Measurements from ENCODE around the gene ZNF423.

The ZNF423 gene

DNA sequence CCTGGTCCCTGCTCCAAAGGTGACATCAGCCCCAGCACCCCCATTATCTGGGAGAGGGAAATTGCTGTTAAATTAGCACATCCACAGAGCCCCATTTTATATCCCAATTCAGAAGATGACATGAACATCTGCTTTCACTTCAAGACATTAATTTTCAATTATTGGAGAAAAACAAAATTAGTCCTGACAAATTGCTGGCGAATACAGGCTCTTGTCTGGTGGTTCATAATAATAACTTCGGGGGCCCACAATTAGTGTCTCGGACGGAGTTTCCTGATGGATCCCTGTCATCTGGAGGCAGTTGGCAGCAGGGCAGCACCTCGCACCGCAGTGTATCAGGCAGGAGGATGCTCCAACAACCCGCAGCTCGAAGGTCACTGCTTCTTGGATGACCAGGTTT, 7.4 kb downstream of the ZNF423 start:
- no peak for DNase-seq

DNA sequence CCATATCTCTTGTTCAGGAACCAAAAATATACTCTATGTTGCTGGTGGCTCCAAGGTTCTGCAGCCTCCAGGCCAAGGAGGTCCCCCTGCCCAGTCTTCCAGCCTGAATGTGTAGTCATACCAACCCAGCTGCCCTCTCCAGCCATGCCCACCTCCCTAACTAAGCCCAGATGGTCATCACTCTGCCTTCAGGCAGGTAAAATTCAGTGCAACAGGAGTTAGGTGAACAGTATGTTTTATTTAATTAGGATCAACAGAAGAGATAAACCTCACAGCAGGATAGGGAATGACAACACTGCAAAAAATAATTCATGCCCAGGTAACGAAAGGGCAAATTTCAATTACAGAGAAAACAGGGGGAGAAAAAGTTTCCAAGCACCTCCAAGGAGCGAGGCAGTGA, 9.1 kb downstream of the ZNF423 start:
- DNase-seq = no peak

DNA sequence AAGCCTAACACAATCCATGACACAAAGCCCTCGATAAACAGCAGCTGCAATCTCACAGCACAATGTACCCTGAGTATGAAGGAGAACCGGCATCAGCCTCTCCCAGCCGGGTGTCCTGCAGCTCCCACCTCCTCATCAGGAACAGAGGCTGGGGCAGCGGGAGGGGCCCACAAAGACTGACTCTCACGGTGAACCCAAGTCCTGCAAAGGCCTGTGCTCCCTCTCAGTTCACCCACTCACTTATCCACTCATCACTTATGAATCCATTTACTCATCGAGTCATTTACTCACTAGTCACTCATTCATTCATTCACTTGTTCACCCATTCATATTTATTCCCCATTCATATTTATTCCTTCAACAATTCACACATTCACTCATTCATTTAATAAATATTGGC, 11.6 kb downstream of the ZNF423 start:
- DNase-seq = no peak

DNA sequence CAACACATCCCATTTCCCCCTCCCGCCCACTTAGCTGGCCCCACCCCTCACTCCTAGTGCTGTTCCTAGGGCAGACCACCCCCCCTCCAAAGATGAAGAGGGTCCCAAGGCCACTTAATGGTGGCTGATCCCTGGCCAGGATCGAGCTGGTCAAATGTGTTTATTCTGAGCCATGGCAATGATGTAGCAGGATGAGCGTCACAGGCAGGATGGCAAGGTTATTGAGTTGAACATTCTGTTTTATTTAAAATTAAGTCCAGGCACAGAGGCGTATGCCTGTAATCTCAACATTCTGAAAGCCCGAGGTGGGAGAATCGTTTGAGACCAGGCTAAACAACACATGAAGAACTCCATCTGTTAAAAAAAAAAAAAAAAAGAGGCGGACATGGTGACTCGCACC, 12.2 kb downstream of the ZNF423 start:
- no peak for DNase-seq

DNA sequence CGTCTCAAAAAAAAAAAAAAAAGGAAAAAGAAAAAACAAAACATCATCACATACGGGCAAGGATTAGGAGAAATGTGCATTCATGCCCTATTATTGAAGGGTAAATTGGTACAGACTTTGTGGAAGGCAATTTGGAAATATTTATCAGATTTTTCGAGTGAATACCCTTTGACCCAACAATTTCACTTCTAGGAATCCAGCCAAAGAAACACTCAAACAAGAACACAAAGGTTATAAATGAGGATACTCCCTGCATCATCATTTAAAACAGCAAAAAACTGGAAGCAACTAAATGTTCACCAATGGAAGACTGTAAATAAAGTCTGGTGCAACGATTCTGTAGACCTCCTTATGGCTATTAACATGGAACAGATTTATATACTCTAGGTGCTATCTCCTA, 12.9 kb downstream of the ZNF423 start:
- DNase-seq = no peak

DNA sequence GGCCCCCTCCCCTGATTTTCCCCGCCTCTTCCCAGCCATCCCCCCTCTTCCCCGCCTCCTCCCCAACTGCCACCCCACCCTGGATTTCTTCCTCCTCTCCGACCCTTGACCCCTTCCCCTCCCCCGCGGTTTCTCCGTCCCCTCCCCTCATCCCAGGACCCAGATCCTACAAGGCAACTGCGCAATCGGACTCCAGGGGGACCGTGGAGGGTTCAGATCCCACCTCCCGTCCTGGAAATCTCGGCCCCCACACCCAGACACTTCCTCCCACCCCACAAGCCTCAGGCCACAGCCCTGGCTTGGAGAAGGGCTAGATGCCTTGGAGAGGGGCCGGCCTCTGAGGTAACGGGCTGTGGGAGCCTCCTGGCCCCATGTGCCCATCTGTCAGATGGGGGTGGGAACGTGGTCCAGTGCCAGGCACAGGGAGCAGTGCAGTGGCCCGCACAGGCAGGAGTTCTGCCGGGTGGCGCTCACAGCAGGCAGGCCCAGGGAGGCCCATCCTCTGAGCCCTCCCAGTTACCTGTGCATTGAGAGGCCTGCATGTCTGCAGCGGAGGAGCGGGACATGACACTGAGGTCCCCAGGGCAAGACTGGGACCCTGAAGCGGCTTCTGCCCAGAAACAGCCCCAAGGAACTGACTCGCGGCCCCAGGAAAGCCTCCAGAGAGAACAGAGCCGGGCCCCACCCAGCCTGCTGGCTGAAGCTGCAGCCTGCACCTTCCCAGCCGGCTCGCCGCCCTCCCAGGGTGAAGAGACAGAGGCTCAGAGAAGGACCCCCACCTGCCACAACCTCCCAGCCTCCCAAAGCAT, 16.7 kb downstream of the ZNF423 start:
- DNase-seq = no peak

DNA sequence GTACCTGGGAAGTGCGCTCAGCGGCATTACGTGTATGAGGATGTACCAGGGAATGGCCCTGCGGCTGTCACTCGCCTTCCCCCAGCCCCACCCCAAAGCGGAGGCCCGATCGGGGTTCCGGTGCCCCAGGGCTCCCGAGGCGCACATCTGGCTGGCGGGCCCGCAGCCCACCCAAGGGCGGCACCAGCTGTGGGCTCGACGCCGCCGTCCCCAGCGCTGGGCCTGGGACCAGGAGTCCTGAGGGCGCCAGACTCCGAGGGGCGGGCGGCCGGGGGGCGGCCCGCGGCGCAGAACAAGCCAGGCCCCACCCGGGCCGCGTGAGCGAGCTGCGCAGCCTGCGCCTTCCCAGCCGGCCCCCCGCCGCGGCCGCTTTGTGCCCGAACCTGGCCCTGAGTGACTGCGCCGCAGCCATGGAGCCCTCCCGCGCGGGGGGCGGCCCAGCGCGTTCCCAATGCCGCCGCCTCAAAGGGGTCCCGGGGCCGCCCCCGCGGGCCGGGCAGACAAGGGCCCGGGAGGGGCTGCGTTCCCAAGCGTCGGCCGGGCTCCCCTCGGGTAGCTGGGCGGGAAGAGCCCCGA, 17.4 kb downstream of the ZNF423 start:
- DNase-seq = no peak

DNA sequence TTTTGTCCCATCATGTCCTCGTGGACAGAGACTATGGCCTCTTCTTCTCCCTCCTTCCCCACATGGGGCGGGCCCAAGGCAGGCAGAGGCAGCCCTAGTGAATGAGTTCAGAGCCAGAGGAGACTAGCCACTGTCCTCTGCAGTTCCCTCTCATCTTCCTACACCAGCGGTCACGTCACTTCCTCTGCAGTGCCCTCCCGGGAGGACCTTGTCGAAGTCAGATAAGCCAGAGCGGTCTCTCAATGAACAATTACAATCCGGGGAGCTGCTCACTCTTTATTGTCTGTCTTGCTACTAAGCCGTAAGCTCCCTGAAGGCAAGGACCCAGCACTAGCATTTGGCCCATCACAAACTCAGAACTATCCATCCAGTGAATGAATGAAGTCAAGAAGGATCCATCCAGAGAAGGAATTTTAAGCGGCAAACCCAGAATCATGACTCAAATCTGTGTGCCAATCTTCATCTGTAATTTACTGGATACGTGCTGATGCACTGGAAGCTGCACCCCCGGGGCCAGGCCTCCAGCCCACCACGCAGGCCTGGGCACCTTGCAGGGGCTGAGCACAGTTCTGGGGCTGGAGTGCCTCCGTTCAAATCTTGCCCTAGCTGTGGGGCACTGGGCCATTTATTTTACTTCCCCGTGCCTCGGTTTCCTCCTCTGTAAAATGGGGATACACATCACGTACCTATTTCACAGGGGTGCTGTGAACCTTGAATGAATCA, 18.1 kb downstream of the ZNF423 start:
- no peak for DNase-seq

DNA sequence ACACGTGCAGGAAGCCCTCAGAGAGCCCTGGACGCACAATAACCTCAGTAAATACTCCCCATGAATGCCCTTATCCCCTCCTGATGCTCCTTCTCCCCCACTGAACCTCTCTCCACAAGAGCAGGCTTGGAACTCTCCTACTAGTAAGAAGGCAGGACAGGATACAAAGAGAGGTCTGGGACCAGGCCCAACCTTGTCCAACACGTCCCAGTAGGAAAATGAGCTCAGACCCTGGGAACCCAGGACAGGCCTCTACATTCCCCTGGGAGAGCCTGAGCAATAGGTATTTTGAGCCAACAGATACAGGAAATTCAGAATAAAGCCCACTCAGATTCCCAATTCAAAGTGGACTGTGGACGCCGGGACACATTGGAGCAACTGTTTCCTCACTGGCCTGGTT, 19.2 kb downstream of the ZNF423 start:
- DNase-seq = no peak

DNA sequence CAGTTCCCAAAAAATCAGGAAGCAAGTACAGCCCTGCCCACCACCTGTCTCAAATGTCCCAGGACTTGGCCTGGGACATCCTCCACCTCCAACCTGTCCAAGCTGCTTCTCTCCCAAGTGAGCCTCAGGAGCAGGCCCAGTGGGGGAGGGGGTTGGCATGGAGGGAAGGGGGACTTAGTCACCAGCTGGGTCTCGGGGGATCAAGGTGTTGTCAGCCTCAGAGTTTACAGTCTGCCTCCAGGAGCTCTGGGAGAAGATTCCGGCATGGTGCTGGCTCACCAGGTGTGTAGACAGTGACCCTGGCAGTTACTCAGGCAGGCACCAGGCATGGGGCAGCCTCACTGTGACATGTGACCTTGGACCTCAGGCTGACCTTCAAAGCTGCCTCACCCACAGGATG, 19.7 kb downstream of the ZNF423 start:
- DNase-seq = no peak

DNA sequence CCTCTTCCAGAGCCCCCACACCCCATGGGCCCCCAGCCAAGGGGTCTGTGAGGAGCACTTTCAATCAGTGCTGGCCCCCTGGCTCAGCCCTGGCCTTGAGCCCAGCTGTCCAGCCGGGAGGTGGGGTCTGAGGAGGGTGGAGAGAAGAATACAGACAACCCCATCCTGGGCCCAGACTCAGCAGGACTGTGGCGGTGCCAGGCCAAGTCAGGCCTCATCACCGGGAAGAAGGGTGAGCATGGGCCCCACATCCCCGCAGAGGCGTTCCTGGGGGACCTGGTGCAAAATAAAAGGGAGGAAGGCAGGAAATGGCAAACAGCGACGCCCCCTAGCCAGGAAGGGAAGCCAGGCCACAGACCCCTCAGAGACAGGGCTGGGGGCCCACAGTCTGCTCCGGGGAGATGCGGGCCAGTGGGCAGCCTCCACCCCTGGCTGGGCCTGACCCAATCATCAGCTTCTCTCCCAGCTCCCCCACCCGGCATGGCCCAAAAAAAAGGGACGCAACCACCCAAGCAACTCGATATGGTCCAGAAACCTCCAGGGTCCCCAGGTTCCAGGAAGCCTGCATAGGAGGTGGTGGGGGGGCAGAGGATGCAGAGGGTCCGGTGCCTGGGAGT, 20.6 kb downstream of the ZNF423 start:
- no peak for DNase-seq

DNA sequence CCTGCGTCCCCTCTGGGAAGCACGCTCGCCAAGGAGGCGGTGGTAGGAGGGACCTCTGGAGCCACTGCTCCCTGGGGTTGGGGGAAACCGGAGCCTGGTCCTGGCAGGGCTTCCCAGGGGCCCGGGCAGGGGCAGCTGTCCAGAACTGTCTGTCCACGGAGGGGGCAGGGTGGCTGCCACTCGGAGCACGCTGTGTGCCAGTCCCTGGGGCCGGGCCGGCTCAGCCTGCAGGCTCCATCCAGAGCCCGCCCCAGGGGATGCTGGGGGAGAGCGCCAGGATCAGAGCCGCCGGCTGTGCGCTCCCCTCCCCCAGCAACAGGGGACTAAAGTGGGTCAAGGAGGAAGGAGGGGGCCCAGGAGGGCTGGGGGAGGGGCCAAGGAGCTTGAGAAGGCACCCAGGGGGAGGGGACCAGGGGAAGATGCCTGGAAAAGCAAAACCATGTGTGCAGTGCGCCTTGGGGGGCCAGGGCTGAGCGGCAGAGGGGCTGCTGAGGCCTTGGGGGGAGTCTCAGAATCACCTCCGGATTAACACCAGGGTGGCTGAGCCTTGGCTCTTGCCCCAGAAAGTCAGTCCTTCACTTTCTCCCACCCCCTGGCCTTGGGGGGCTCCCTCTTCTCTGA, 21.3 kb downstream of the ZNF423 start:
- peak; percentile 27 to 57 for DNase-seq

DNA sequence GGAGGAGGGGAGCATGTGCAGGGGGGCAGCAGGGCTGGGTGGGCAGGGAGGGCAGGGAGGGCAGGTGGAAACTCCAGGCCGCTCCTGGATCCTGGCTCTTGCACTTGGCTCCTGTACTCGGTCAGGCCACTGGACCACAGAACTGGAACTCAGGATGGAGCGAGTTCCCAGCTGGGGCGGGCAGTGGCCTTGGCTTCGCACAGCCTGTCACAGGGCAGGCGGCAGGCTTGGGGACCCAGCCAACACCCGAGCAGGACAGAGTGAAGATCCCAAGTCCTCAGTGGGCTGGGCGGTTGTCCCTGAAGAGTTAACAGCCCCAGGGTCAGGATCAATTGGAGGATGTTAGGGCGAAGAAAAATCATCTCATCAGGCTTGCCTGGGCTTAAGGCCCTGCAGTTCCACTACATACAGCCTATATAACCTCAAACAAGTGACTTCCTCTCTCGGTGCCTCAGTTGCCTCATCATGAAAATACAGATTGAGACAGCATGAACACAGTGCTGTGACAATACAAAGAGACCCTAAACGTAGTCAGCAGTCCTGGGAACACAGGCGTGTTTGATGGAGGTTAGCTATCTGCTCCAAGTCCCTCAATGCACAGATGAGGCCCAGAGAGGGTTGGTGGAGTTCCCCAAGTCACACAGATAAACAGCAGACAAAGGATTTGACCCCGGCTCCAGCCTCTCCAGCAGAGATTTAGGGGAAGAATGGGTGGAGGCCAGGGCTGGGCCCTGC, 21.9 kb downstream of the ZNF423 start:
- peak in 1 of 2 donors; percentile 33 for DNase-seq

DNA sequence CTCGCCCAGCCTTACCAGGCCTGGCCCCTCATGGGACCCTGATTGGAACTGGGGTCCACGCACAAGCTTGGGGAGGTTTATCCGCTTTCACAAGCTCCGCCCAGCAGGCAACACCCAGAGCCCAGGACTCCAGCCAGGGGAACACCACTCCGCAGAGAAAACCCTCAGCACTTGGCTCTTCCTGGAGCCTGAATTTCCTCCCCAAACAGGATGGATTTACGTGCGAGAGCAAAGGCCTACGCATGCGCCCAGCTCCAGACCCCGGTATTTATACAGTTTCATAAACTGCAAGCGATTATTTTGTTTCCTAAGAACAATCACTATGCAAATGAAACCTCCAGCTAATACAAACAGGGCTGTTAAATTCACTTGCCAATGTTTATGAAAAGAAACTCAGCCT, 22.8 kb downstream of the ZNF423 start:
- no peak for DNase-seq

DNA sequence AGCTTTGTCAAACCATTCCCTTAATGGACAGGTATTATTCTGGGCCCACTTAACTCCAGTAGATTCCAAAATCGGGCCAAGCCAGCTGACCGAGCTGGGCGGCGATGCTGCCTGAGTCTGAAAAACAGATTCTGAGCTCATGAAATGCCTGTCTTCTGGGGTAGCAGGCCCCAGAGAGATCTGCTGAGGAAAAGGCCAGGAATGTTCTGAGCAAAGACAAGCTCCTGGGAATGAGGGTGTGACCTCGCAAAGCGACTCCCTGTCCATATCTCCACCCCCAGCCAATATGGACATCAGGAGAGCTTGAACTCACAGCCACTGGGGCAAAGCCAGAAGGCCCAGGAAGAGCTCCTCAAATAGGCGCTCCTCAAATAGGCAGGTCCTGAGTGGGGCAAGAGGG, 23.7 kb downstream of the ZNF423 start:
- no peak for DNase-seq

DNA sequence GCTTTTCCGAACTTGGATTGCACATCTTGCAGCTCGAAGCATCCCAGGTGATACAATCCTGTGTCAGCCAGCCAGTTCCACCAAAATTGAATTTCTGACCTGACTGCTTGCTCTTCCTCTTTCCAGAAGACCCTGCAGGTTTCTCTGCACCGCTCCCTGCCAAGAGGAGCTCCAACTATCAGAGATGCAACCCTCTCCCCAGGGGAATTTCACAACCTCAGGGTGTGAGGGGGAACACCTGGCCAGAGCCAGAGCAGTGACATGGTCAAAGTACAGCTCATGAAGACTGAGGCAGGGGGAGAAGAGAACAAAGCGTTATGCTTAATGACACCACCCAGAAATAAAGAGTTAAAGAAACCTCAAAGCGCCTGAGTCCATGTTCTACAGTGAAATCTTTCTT, 25.0 kb downstream of the ZNF423 start:
- DNase-seq = no peak

DNA sequence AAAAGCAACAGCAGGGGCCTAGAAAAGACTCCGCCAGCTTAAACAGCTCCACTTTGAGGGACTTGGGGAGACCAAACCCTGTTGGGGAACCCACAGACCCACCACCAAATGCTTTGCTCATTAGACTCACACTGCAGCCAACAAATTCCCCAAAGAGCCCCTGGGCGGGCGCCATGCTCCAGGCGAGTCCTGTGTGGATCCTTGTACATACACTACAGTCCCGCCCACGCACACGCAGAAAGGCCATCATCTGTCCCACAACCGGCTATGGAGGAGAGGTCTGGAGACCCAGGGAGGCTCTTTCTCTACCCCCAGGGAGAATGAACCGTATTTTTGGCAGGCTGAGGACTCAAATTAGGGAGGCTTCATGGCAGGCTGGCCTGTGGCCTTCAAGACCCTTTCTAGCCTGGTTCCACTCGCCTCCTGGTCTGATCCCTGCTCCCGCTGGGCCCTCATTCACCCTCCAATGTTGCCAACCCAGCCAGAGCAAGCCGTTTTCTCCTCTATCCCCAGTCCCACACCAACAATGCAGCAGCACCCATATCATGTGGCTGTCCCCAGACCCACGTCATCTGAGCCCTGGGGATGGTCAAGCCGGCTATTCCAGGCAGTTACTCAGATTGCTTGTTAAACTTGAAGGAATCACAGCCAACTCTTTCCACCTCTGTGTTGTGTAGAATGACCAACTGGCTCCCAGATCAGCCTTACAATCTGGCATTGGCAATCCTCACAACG, 27.2 kb downstream of the ZNF423 start:
- DNase-seq = no peak

DNA sequence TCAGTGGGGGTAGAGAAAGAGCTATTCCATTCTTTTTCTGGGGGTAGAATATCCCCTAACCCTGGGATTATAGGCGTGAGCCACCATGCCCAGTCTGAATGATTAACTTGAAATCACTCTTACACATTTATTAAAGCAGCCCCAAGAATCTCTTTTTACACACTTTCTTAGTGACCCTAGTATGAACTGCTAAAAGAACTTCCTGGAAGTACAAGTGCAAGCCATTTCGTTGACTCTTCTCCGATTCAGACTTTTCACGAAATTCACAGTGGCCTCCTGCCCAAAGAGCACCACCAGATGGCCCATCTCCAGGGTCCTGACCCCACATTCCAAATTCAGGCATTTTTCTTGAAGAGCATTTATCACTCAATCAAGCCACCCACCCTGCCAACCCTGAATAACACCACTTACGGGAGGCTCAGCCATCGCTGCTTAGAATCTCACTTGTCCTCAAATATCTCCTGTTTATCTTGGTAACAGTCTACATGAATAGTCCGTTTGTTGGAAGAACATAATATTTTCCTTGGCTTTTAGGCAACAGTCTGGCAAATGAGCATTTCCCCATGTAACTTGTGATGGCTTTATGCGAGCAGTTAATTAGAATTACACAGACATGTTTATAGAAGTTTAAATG, 28.0 kb downstream of the ZNF423 start:
- DNase-seq = no peak

DNA sequence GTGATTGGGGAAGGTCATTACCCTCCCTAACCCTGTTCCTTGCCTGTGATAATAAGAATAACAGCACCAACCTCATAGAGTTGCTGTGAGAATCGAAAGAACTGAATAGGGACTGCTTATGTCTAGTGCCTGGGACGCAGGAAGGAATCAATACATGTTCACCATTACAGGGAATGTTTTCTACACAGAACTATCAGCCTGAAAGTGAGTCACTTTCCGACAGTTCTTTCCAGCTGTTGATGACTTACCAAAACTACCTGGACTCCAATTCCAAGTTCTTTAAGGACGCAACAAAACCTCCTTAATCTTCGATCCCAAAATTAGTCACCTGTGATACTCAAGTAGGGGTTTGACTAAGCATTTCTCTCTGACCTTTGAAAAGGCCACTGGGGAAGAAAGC, 29.4 kb downstream of the ZNF423 start:
- DNase-seq = no peak

DNA sequence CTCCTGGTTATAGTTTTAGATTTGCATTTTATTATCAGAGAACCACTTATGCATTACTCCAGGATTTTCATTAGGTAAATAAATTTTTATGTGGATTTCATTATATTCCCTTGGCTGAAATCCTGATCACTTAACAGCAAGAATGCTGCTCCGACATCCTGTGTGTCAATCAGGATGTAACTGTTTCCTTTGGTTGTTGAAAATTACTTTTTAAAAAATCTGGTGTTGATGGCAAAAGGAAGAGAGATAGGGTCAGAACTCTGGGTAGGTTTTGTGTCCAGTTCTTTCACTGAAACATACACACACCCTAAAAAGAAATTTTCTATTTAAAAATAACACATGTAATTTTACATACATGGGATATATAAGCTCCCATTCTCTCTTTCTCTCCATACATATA, 30.9 kb downstream of the ZNF423 start:
- no peak for DNase-seq

DNA sequence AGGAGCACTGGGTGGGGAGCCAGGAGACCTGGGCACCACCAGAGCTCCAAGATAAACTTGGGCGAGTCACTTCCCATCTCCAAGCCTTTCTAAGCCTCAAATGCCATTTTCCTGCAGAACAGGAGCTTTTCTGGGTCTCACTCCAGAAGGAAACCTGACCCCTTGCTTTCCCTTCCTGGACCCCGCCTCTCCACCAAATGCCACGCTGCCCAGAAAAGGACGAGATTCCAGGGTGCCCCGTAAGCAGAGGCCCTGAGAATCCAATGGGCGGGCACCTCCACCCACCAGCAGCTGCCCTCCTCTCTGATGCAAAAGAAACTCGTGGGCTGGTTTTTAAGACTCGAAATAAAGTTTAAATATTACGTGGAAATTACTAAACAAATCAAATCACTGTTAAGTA, 31.3 kb downstream of the ZNF423 start:
- DNase-seq = no peak

Data from hippocampal formation (tissue), 2 donors.